Astrocyte (in vitro differentiated cells and primary cell): ENCODE measurements around the gene CYTH3. TPM values are rescaled to one million over a fixed set of nuclear protein-coding genes. Genes with fewer than 3 reads are reported as not detected.
A peak's percentile ranks its signal among the peaks of the same experiment; 100 is the strongest.

Source experiments
- DNase-seq: peaks from one replicate; pipeline ENCODE4 v3.0.0-alpha.2; 2010; ENCODE audit warnings: low read depth
- FAIRE-seq: peaks from 2 replicates; lab custom pipeline; 2011; peaks lifted over from hg19 to GRCh38; lab: Jason Lieb, UNC
- H2AFZ ChIP-seq: 2 replicates; pipeline ENCODE4 v1.6.0; 2012; ENCODE audit warnings: low read depth, low read length, inconsistent platforms
- H3K27ac ChIP-seq: 2 replicates; pipeline ENCODE4 v1.5.1; 2011; ENCODE audit warnings: low read depth, low read length, inconsistent platforms
- H3K27me3 ChIP-seq: 2 replicates; pipeline ENCODE4 v1.6.0; 2011; ENCODE audit warnings: low read length, inconsistent platforms; ENCODE audit not compliant: insufficient read depth
- H3K36me3 ChIP-seq: 2 replicates; pipeline ENCODE4 v1.5.1; 2011; ENCODE audit warnings: low read length, inconsistent platforms; ENCODE audit not compliant: insufficient read depth
- H3K4me1 ChIP-seq: 2 replicates; pipeline ENCODE4 v1.5.1; 2011; ENCODE audit warnings: low read length, inconsistent platforms; ENCODE audit not compliant: insufficient read depth
- H3K4me2 ChIP-seq: 2 replicates; pipeline ENCODE4 v1.6.0; 2012; ENCODE audit warnings: low read length, inconsistent platforms
- H3K4me3 ChIP-seq: 2 replicates; pipeline ENCODE4 v1.5.1; 2011; ENCODE audit warnings: low read depth, mild to moderate bottlenecking, low read length, inconsistent platforms; ENCODE audit not compliant: insufficient read depth
- H3K79me2 ChIP-seq: 2 replicates; pipeline ENCODE4 v1.6.0; 2012; ENCODE audit warnings: mild to moderate bottlenecking, low read length, inconsistent platforms; ENCODE audit not compliant: insufficient read depth
- H3K9ac ChIP-seq: 2 replicates; pipeline ENCODE4 v1.6.0; 2012; ENCODE audit warnings: mild to moderate bottlenecking, low read length, inconsistent platforms
- H3K9me3 ChIP-seq: 2 replicates; pipeline ENCODE4 v1.5.1; 2012; ENCODE audit warnings: low read depth, mild to moderate bottlenecking, low read length, inconsistent platforms; ENCODE audit not compliant: insufficient read depth
- H4K20me1 ChIP-seq: 2 replicates; pipeline ENCODE4 v1.6.0; 2012; ENCODE audit warnings: low read length, inconsistent platforms; ENCODE audit not compliant: insufficient read depth
- H3K27ac Mint-ChIP-seq: one replicate; pipeline ENCODE4 v1.8.0; 2021; ENCODE audit warnings: mild to moderate bottlenecking, mixed read lengths; ENCODE audit not compliant: unreplicated experiment
- H3K27me3 Mint-ChIP-seq: one replicate; pipeline ENCODE4 v1.8.0; 2021; ENCODE audit warnings: low read depth, mixed read lengths; ENCODE audit not compliant: unreplicated experiment
- H3K36me3 Mint-ChIP-seq: one replicate; pipeline ENCODE4 v1.8.0; 2021; ENCODE audit warnings: low read depth, mixed read lengths; ENCODE audit not compliant: unreplicated experiment
- H3K4me1 Mint-ChIP-seq: one replicate; pipeline ENCODE4 v1.8.0; 2021; ENCODE audit warnings: low read depth, mixed read lengths; ENCODE audit not compliant: unreplicated experiment
- H3K4me3 Mint-ChIP-seq: one replicate; pipeline ENCODE4 v1.8.0; 2021; ENCODE audit warnings: mild to moderate bottlenecking, moderate library complexity, mixed read lengths; ENCODE audit not compliant: unreplicated experiment
- H3K9me3 Mint-ChIP-seq: one replicate; pipeline ENCODE4 v1.8.0; 2021; ENCODE audit warnings: mild to moderate bottlenecking, mixed read lengths; ENCODE audit not compliant: unreplicated experiment
- CTCF ChIP-seq: IDR thresholded peaks from 2 replicates; pipeline ENCODE4 v1.5.1; 2011; ENCODE audit warnings: low read depth, mild to moderate bottlenecking, inconsistent platforms, low read length, moderate library complexity; ENCODE audit not compliant: insufficient read depth
- EZH2 ChIP-seq: IDR thresholded peaks from 2 replicates; pipeline ENCODE4 v1.6.1; 2012; ENCODE audit warnings: mild to moderate bottlenecking, low read length, inconsistent platforms; ENCODE audit not compliant: insufficient read depth
- total RNA-seq: library from RNA; stranded (reverse); gene quantifications from 2 replicates; pipeline ENCODE4 v1.2.1, GENCODE V29; 2021

Gene CYTH3
- total RNA-seq, 1 donor from 2014 or later: 29.3 TPM

GRCh38 chr7:6269527-6269926, 2.9 kb downstream of the CYTH3 start:
- Mint-ChIP-seq H3K9me3 (peaks cover 2% of the 10 kb centered on the region), H3K4me1 (peaks cover 7% of the 10 kb centered on the region), H3K36me3 (no peaks in the 10 kb centered on the region), H3K4me3 (no peak overlapping the region), H3K27me3 (peaks cover 5% of the 10 kb centered on the region), H3K27ac (no peak overlapping the region)
- H3K9ac ChIP-seq: no peak overlapping the region
- no peak for DNase-seq
- TF ChIP-seq EZH2 (no peak), CTCF (no peak)
- no peak overlapping the region for H2AFZ ChIP-seq
- H4K20me1 ChIP-seq: peaks cover 47% of the 10 kb centered on the region
- H3K27ac ChIP-seq: no peak overlapping the region
- no peaks in the 10 kb centered on the region for H3K27me3 ChIP-seq
- peaks cover 71% of the 10 kb centered on the region for H3K79me2 ChIP-seq
- H3K4me3 ChIP-seq: no peak overlapping the region
- H3K4me2 ChIP-seq: no peak overlapping the region
- H3K9me3 ChIP-seq: no peaks in the 10 kb centered on the region
- H3K4me1 ChIP-seq: peaks cover 17% of the 10 kb centered on the region
- no peak for FAIRE-seq
- no peaks in the 10 kb centered on the region for H3K36me3 ChIP-seq

GRCh38 chr7:6268907-6269306, 3.5 kb downstream of the CYTH3 start:
- DNase-seq (no peak), FAIRE-seq (no peak)
- H4K20me1 ChIP-seq: peaks cover 47% of the 10 kb centered on the region
- H3K27ac Mint-ChIP-seq: no peak overlapping the region
- peaks cover 2% of the 10 kb centered on the region for H3K9me3 Mint-ChIP-seq
- peak overlapping the region; percentile 43 for H3K4me3 Mint-ChIP-seq
- H3K27me3 Mint-ChIP-seq: no peaks in the 10 kb centered on the region
- H3K27ac ChIP-seq: no peak overlapping the region
- no peak overlapping the region for H2AFZ ChIP-seq
- H3K36me3 ChIP-seq: no peaks in the 10 kb centered on the region
- peaks cover 17% of the 10 kb centered on the region for H3K4me1 ChIP-seq
- no peak overlapping the region for H3K4me3 ChIP-seq
- no peak overlapping the region for H3K4me2 ChIP-seq
- peaks cover 7% of the 10 kb centered on the region for H3K4me1 Mint-ChIP-seq
- TF ChIP-seq CTCF (no peak), EZH2 (no peak)
- no peaks in the 10 kb centered on the region for H3K27me3 ChIP-seq
- no peaks in the 10 kb centered on the region for H3K36me3 Mint-ChIP-seq
- H3K9ac ChIP-seq: no peak overlapping the region
- H3K79me2 ChIP-seq: peaks cover 77% of the 10 kb centered on the region
- no peaks in the 10 kb centered on the region for H3K9me3 ChIP-seq

DNA sequence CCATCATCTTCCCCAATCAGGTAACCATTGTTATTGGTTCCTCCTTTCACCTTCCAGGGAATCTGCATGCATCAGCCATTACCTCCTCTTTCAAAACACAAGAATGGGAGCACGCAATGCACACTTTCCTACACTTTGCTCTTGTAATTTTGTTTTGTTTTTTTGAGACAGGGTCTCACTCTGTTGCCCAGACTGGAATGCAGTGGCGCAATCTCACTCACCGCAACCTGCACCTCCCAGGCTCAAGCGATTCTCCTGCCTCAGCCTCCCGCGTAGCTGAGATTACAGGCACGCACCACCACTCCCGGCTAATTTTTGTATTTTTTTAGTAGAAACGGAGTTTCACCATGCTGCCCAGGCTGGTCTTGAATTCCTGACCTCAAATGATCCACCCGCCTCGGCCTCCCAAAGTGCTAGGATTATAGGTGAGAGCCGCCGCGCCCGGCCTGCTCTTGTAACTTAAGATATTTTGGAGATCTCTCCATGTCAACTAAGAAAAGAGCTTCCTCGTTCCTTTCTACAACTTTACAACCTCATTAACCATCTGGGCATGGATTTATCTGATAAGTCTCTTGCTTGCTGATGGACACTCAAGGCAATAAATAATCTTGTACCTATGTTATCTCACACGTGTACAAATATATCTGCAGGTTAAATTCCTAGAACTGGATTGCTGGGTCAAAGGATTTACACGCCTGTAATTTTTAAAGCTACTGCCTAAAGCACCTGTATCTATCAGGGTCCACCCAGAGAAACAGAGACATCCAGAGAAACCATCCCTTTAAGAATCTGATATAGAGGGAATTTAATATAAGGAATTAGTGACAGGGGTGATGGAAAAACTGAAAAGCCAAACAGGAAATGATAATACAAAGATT, 4.2 kb downstream of the CYTH3 start:
- Histone ChIP-seq H3K4me2 (no peak overlapping the region), H3K9ac (no peak overlapping the region), H3K36me3 (no peaks in the 10 kb centered on the region), H3K79me2 (peaks cover 83% of the 10 kb centered on the region), H3K4me3 (no peak overlapping the region), H3K27me3 (no peaks in the 10 kb centered on the region), H3K27ac (no peak overlapping the region), H4K20me1 (peaks cover 47% of the 10 kb centered on the region), H3K9me3 (no peaks in the 10 kb centered on the region), H2AFZ (no peak overlapping the region), H3K4me1 (peaks cover 17% of the 10 kb centered on the region)
- H3K27me3 Mint-ChIP-seq: no peaks in the 10 kb centered on the region
- H3K4me3 Mint-ChIP-seq: peak overlapping the region; percentile 43
- no peak for FAIRE-seq
- TF ChIP-seq CTCF: no peak
- TF ChIP-seq EZH2: no peak
- H3K27ac Mint-ChIP-seq: no peak overlapping the region
- DNase-seq: no peak
- H3K4me1 Mint-ChIP-seq: peaks cover 7% of the 10 kb centered on the region
- no peaks in the 10 kb centered on the region for H3K36me3 Mint-ChIP-seq
- peaks cover 2% of the 10 kb centered on the region for H3K9me3 Mint-ChIP-seq
